Heart left ventricle (tissue), 16 donors: ENCODE data around the gene STIM1. TPM values are rescaled to one million over a fixed set of nuclear protein-coding genes. Genes with fewer than 3 reads are reported as not detected.
A peak's percentile ranks its signal among the peaks of the same experiment; 100 is the strongest.

ENCODE experiments used
- ATAC-seq, 4 donors: fragments of 200-7000 bp; cut with Tn5 transposase; one replicate each; pipeline ENCODE4 v1.9.1; 2020 to 2022; ENCODE audit warnings: moderate library complexity in 4 of 4, mild to moderate bottlenecking in 3 of 4, moderate number of reproducible peaks in 1 of 4
- DNase-seq, 5 donors: peaks; one replicate each; pipeline ENCODE4 v3.0.0-alpha.2; 2020
- H3K27ac ChIP-seq, 12 donors: fragments of 200-600 bp; sonication (generic) in 4 of 12; one replicate each; pipeline versions ENCODE4 v1.5.0 to v1.8.0; 2016 to 2022; ENCODE audit warnings: mild to moderate bottlenecking in 2 of 12
- H3K27me3 ChIP-seq, 9 donors: fragments of 200-600 bp; sonication (generic) in 2 of 9; one replicate each; pipeline versions ENCODE4 v1.5.1 to v1.8.0; 2016 to 2022; ENCODE audit warnings: mild to moderate bottlenecking in 3 of 9
- H3K36me3 ChIP-seq, 9 donors: fragments of 200-600 bp; sonication (generic) in 2 of 9; one replicate each; pipeline versions ENCODE4 v1.5.0 to v1.8.0; 2018 to 2022; ENCODE audit warnings: mild to moderate bottlenecking in 2 of 9
- H3K4me1 ChIP-seq, 12 donors: fragments of 200-600 bp; sonication (generic) in 4 of 12; one replicate each; pipeline versions ENCODE4 v1.5.0 to v1.8.0; 2016 to 2022; ENCODE audit warnings: mild to moderate bottlenecking in 3 of 12
- H3K4me3 ChIP-seq, 12 donors: fragments of 200-600 bp; sonication (generic) in 4 of 12; one replicate each; pipeline versions ENCODE4 v1.5.0 to v1.8.0; 2017 to 2022; ENCODE audit warnings: mild to moderate bottlenecking in 9 of 12, moderate library complexity in 4 of 12
- H3K9me3 ChIP-seq, 12 donors: fragments of 200-600 bp; sonication (generic) in 4 of 12; one replicate each; pipeline versions ENCODE4 v1.5.0 to v1.8.0; 2016 to 2022; ENCODE audit warnings: mild to moderate bottlenecking in 1 of 12
- CTCF ChIP-seq, 12 donors: fragments of 200-600 bp; sonication (generic) in 4 of 12; IDR thresholded peaks; one replicate each; pipeline versions ENCODE4 v1.5.0 to v1.8.0; 2018 to 2022; ENCODE audit warnings: antibody characterized with exemption in 12 of 12, mild to moderate bottlenecking in 5 of 12
- POLR2A ChIP-seq, 2 donors: fragments of 450-650 bp; IDR thresholded peaks; one replicate each; pipeline ENCODE4 v1.6.1; 2017; ENCODE audit warnings: antibody characterized with exemption in 2 of 2, mild to moderate bottlenecking in 2 of 2, moderate library complexity in 2 of 2
- WGBS, 4 donors: extraction: QIAGEN DNeasy Blood & Tissue Kit in 2 of 4; methylation state at CpG; one replicate each; pipeline versions ENCODE4 v1.1.5 to v1.1.7; 2013 to 2018; 5-methylcytosine and 5-hydroxymethylcytosine counted together
- intact Hi-C, 10 donors: fragments of 100-400 bp; cut with DNase I; formaldehyde crosslinking; loops; one replicate each; pipeline versions ENCODE4 v1.11.1 to v1.14.2; 2022
- polyA plus RNA-seq, 2 donors: library from polyadenylated mRNA; stranded (reverse); fragments of 200-250 nt; gene quantifications; one replicate each; pipeline ENCODE4 v1.2.3, GENCODE V29; 2013
- total RNA-seq, 9 donors: library from RNA; depleted of rRNA in 2 of 9; stranded (reverse); fragments of >200 nt in 2 of 9; fragmentation: NEBNext Ultra II Directional in 3 of 9; extraction: Animal tissue kit (Norgen Biotek cat#: 25700) in 3 of 9; gene quantifications; one replicate each; pipeline versions ENCODE4 v1.1.0 to v1.2.4, GENCODE V29; 2016 to 2023
- donor health status: ischemic (EF 13 %, LVEDD 7.1; RV severe dilation, severe dysfunction).
- donor health status: healthy with polysubstance abuse.
- donor health status: DM: no; HTN: yes; CAD: no.
- donor health status: DM: no; HTN: no; CAD: no.
- donor health status: ischemic (EF 25% LVEDD 6.9; RV normal size, moderate dysfunction).
- donor health status: ischemic (EF 25% LVEDD 5.7; RV mildly dilated, moderate dysfunction).
- donor health status: healthy.
- donor health status: DM: yes; HTN: yes; CAD: no.
- donor health status: ischemic (EF 35%, LVEDD 5.7; RV mildly dilated, moderate dysfunction).
- donor health status: nonischemic (EF 11% LVEDD 7.7; RV severe dilation, severe dysfunction).
- donor health status: DM: yes; HTN: yes; CAD: no.
- donor health status: PGD.
- donor health status: ischemic (EF 29% LVEDD 5.4; RV normal size, mild dysfunction).
- donor health status: nonischemic (EF 23%, LVEDD 6.1; RV moderate dilation, normal function).

STIM1 gene
- total and polyA plus RNA-seq, 11 donors, result 13.2 to 42.9 (median 28.9) TPM

- peak overlapping the region in 9 of 12 donors; percentile 4 to 98 (median 61) for H3K27ac ChIP-seq
- H3K4me3 ChIP-seq, result peak overlapping the region in 1 of 12 donors; percentile 43
- intact Hi-C loops, result no loop called here
Measured at GRCh38 chr11:3834349-3834663, 21.2 kb upstream of the STIM1 start.

GRCh38 chr11:3834664-3835461, 20.6 kb upstream of the STIM1 start:
- H3K9me3 ChIP-seq, result no peaks in the 10 kb centered on the region
- H3K4me3 ChIP-seq, result peak overlapping the region in 1 of 12 donors; percentile 43
- 59 to 72% (median 68%) methylated on average over 7 of the region's 7 CpGs for WGBS, 4 donors
- peak overlapping the region in 9 of 12 donors; percentile 4 to 98 (median 61) for H3K27ac ChIP-seq
- peaks cover 0 to 30% (median 5%) of the 10 kb centered on the region in 9 donors for H3K36me3 ChIP-seq
- DNase-seq (peak in 4 of 5 donors; percentile 62 to 74 (median 66)), ATAC-seq (peak; percentile 17 to 40 (median 26))
- intact Hi-C loops, result no loop called here
- peaks cover 9 to 98% (median 82%) of the 10 kb centered on the region in 12 donors for H3K4me1 ChIP-seq
- no peaks in the 10 kb centered on the region for H3K27me3 ChIP-seq
- TF ChIP-seq POLR2A (IDR thresholded peaks at IDR 0.05) (no peak), CTCF (IDR thresholded peaks at IDR 0.05) (no peak)

More at GRCh38 chr11:3834349-3834663, 21.2 kb upstream of the STIM1 start:
- ATAC-seq (no peak), DNase-seq (no peak)
- TF ChIP-seq POLR2A (IDR thresholded peaks at IDR 0.05) (no peak), CTCF (IDR thresholded peaks at IDR 0.05) (no peak)
- Histone ChIP-seq H3K9me3 (no peaks in the 10 kb centered on the region), H3K27me3 (no peaks in the 10 kb centered on the region), H3K36me3 (peaks cover 0 to 35% (median 11%) of the 10 kb centered on the region in 9 donors), H3K4me1 (peaks cover 8 to 99% (median 81%) of the 10 kb centered on the region in 12 donors)
- 61 to 78% (median 69%) methylated on average over 3 to 4 of the region's 4 CpGs for WGBS, 4 donors

DNA sequence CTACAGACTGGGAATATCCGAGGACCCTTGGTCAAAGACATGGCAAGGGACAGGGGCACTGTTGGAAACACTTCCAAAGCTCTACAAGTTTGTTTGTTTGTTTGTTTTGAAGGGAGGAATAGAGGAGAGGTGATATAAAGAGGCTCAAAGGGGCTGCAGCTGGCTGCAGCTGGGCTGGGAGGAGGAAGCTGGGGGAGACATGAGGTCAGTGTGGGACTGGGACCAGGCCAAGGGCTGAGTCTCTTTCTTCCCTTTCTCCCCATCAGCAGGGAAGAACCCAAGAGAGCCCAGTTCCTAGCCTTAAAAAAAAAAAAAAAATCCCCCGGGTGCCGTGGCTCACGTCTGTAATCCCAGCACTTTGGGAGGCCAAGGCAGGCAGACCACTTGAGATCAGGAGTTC, 19.7 kb upstream of the STIM1 start:
- DNase-seq (peak in 4 of 5 donors; percentile 51 to 74 (median 66)), ATAC-seq (peak in 2 of 4 donors; percentile 17 to 38)
- intact Hi-C loops, result no loop called here
- 45 to 69% (median 54%) methylated on average over 4 of the region's 4 CpGs for WGBS, 4 donors
- TF ChIP-seq POLR2A (IDR thresholded peaks at IDR 0.05), result no peak
- no peak for TF ChIP-seq CTCF (IDR thresholded peaks at IDR 0.05)
- peak overlapping the region in 2 of 12 donors; percentile 15 to 43 for H3K4me3 ChIP-seq
- H3K36me3 ChIP-seq, result peaks cover 0 to 21% (median 0%) of the 10 kb centered on the region in 9 donors
- H3K27ac ChIP-seq, result peak overlapping the region in 11 of 12 donors; percentile 11 to 98 (median 61)
- H3K4me1 ChIP-seq, result peaks cover 11 to 95% (median 82%) of the 10 kb centered on the region in 12 donors
- H3K9me3 ChIP-seq, result no peaks in the 10 kb centered on the region
- no peaks in the 10 kb centered on the region for H3K27me3 ChIP-seq

DNA sequence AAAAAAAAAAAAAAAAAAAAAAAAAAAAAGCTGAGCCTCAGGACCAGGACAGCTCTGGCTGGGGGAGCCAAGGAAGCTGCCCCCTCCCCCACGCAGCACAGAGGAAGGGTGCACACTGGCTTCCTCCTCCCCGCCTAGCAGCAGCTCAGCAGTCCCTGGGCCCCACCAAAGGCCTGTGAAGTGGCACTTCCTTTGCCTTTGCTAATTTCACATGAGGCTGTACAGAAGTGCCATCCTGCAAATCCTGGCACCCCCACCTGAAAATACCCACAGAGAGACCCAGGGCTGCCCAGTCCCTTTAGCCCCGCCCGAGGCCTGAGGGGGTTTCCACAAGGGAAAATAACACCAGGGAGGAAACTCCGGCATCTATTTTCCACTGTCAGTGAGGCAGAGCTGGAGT, 18.6 kb upstream of the STIM1 start:
- no peaks in the 10 kb centered on the region for H3K9me3 ChIP-seq
- H3K27ac ChIP-seq, result peak overlapping the region in 10 of 12 donors; percentile 14 to 98 (median 56)
- no peak for TF ChIP-seq CTCF (IDR thresholded peaks at IDR 0.05)
- TF ChIP-seq POLR2A (IDR thresholded peaks at IDR 0.05), result no peak
- peaks cover 11 to 86% (median 73%) of the 10 kb centered on the region in 12 donors for H3K4me1 ChIP-seq
- no peaks in the 10 kb centered on the region for H3K27me3 ChIP-seq
- intact Hi-C loops, result no loop called here
- H3K4me3 ChIP-seq, result peak overlapping the region in 3 of 12 donors; percentile 26 to 94 (median 32)
- DNase-seq (peak; percentile 51 to 84 (median 72)), ATAC-seq (no peak)
- peaks cover 0 to 13% (median 0%) of the 10 kb centered on the region in 9 donors for H3K36me3 ChIP-seq
- WGBS, 4 donors, result 54 to 78% (median 63%) methylated on average over 5 of the region's 5 CpGs
